HFF-Myc (cell line): Measurements from ENCODE around the gene ADAMTS10.

ENCODE experiments used
- DNase-seq: peaks from one replicate; pipeline ENCODE4 v3.0.0-alpha.2; 2011; ENCODE audit warnings: low read depth; ENCODE audit errors: extremely low read depth
- H3K4me3 ChIP-seq: replicated peaks from 2 replicates; pipeline ENCODE4 v1.5.1; 2011; ENCODE audit warnings: low read depth, mild to moderate bottlenecking, control low read depth, low read length
- CTCF ChIP-seq: IDR thresholded peaks from 2 replicates; pipeline ENCODE4 v1.5.1; 2012; ENCODE audit warnings: mild to moderate bottlenecking, low read depth, low read length, control low read depth; ENCODE audit errors: missing control alignments

The ADAMTS10 gene

GRCh38 chr19:8595651-8596050 is 14.9 kb downstream of the ADAMTS10 start:
- TF ChIP-seq CTCF: no peak
- DNase-seq: no peak
- no peak overlapping the region for H3K4me3 ChIP-seq

- no peak overlapping the region for H3K4me3 ChIP-seq
- DNase-seq: no peak
- TF ChIP-seq CTCF: no peak
Measured at GRCh38 chr19:8593931-8594330, 16.6 kb downstream of the ADAMTS10 start.

- TF ChIP-seq CTCF: no peak
- H3K4me3 ChIP-seq: peak overlapping the region; percentile 15; the same call in 1 of the 2 replicates
- DNase-seq: no peak
Measured at GRCh38 chr19:8592231-8593009, 18.1 kb downstream of the ADAMTS10 start.

- no peak overlapping the region for H3K4me3 ChIP-seq
- TF ChIP-seq CTCF: no peak
- DNase-seq: no peak
Measured at GRCh38 chr19:8589177-8589714, 21.3 kb downstream of the ADAMTS10 start.

- no peak for DNase-seq
Measured at GRCh38 chr19:8585894-8586750, 24.4 kb downstream of the ADAMTS10 start.

More at GRCh38 chr19:8585894-8586750, 24.4 kb downstream of the ADAMTS10 start:
- peak; percentile 48 for TF ChIP-seq CTCF
- no peak overlapping the region for H3K4me3 ChIP-seq
